Stomach smooth muscle (tissue), 2 donors: Measurements from ENCODE around the gene IKZF2.
A peak's percentile ranks its signal among the peaks of the same experiment; 100 is the strongest.

Experiments used
- H3K27ac ChIP-seq: one replicate; pipeline ENCODE4 v1.7.0; 2013; ENCODE audit warnings: mild to moderate bottlenecking, low read length, inconsistent platforms
- H3K27me3 ChIP-seq, 2 donors: one replicate each; pipeline ENCODE4 v1.7.0; 2013; ENCODE audit warnings: low read length in 2 of 2; ENCODE audit not compliant: insufficient read depth in 2 of 2, control insufficient read depth in 1 of 2
- H3K36me3 ChIP-seq, 2 donors: one replicate each; pipeline ENCODE4 v1.7.0; 2013; ENCODE audit warnings: low read length in 2 of 2; ENCODE audit not compliant: control insufficient read depth in 2 of 2, insufficient read depth in 2 of 2
- H3K4me1 ChIP-seq: one replicate; pipeline ENCODE4 v1.7.0; 2013; ENCODE audit warnings: low read length; ENCODE audit not compliant: control insufficient read depth, insufficient read depth
- H3K4me3 ChIP-seq, 2 donors: one replicate each; pipeline ENCODE4 v1.7.0; 2013; ENCODE audit warnings: low read length in 2 of 2
- H3K9ac ChIP-seq, 2 donors: one replicate each; pipeline ENCODE4 v1.7.0; 2013; ENCODE audit warnings: low read length in 2 of 2, mild to moderate bottlenecking in 1 of 2
- H3K9me3 ChIP-seq, 2 donors: one replicate each; pipeline ENCODE4 v1.7.0; 2013; ENCODE audit warnings: low read length in 2 of 2; ENCODE audit not compliant: control insufficient read depth in 2 of 2
- donor health status: healthy.
- donor health status: Pancreatic carcinoma.

IKZF2 gene

DNA sequence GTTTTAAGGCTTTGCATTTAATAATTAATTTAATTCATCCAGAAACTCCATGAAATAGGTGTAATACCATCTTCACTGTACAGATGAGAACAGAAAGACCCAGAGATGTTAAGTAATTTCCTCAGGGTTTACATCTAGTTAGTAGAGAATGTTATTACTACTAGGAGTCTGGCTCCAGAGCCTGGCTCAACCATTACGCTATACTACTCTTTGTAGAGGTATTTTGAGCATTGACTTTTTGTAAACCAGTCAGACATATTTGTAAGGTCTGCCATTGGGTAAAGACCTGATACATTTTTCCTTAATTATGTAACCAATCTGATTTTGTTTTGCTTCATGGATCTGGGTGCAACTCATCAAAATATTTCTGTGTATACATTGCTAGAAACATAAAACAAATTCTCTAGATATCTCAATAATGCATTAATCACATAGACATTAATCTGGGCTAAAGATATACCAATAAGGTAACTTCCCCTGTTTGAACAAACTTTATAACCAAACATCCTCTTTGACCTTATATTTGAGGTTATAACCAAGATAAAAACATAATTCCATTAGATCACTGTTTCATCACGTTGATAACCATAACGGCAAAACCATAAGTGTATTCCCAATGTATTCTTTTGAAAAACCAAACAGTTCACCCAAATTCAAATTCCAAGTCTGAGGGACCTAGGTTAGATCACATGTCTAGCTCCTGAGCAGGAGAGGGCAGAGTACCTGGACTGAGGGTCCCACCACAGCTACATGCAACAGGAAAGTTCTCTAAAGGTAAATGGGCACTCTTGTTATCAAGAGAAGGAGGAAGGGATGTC lies 135.0 kb downstream of the IKZF2 start:
- Histone ChIP-seq H3K27me3 (no peaks in the 10 kb centered on the region), H3K36me3 (no peaks in the 10 kb centered on the region)

DNA sequence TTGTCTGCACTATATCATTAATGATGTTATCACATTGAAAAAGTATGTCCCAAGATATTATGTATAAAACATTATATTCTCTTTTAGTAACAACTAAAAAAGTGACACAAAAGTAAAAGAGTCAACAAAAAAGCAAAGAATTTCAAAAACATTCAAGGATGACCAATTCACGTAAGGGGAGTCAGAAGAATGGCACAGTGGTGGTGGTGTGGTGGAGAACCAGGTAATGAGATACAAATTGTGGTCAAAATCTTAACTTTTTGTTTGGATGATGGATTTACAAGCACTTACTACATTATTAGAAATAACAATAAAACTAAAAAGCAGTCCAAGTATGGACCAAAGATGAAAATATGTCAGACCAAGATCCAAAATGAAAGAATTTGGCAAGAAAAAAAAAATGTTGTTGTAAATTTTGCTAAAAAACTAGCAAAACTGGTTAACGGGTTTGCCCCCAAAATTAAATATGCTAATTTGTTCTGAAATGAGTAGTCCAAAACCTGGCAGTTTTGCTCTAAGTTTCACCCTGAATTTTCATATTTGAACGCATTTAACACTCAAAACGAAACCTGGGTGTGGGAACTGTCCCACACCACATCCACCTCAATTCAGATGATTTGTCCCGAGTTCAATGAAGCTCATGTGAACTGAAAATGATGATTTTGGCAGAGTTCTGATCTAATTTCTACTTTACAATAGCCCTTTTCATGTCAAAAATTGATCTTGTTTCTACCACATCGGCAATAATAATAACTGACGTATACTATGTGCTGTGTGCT lies 135.8 kb downstream of the IKZF2 start:
- H3K36me3 ChIP-seq = no peaks in the 10 kb centered on the region
- H3K27ac ChIP-seq = no peak overlapping the region

More for the DNA sequence above, 135.0 kb downstream of the IKZF2 start:
- Histone ChIP-seq H3K9me3 (no peaks in the 10 kb centered on the region), H3K4me1 (no peaks in the 10 kb centered on the region), H3K4me3 (no peak overlapping the region), H3K27ac (no peak overlapping the region), H3K9ac (no peak overlapping the region)

DNA sequence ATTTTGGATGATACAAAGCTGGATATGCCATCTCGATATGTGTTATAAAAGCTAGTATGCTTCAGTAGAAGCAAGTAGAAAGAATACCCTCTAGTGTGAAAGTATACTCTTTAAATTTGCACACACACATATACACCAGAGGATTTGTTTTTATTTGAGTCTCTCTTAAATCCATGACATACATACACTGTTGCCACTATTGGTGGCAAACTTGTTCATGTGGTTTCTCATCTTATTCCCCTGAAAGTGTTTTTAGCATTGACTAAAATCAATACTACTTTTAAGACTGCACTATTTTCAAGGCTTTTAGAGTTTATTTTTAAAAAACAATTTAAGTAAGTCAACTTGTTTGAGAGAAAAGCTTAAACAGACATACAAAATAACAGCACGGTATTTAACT lies 137.4 kb downstream of the IKZF2 start:
- Histone ChIP-seq H3K9ac (no peak overlapping the region), H3K27me3 (no peaks in the 10 kb centered on the region), H3K4me3 (no peak overlapping the region), H3K4me1 (no peaks in the 10 kb centered on the region), H3K36me3 (no peaks in the 10 kb centered on the region), H3K9me3 (no peaks in the 10 kb centered on the region), H3K27ac (no peak overlapping the region)

More for the DNA sequence above, 135.8 kb downstream of the IKZF2 start:
- H3K9ac ChIP-seq = no peak overlapping the region
- no peaks in the 10 kb centered on the region for H3K9me3 ChIP-seq
- H3K27me3 ChIP-seq = no peaks in the 10 kb centered on the region
- no peak overlapping the region for H3K4me3 ChIP-seq
- H3K4me1 ChIP-seq = no peaks in the 10 kb centered on the region

DNA sequence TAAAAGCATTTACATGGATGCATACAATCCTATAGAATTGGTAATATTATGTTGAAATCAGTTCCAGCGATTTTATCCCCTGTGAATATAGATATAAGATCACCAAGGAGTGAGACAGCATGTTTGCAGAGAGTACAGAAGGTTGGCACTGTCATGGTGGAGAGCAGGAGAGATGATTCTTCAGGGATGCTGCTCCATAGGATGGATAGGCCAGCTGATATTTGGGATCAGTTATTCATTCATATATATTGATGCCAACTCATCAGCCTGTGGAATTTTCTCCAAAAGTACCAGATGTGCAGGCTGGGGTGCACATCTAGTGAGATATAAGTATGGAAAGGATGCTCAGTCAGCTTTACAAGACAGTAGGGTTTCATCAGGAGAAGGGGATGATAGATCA lies 139.9 kb downstream of the IKZF2 start:
- H3K27me3 ChIP-seq = no peaks in the 10 kb centered on the region
- H3K4me3 ChIP-seq = no peak overlapping the region
- H3K4me1 ChIP-seq = no peaks in the 10 kb centered on the region
- no peaks in the 10 kb centered on the region for H3K9me3 ChIP-seq
- H3K9ac ChIP-seq = no peak overlapping the region
- H3K36me3 ChIP-seq = no peaks in the 10 kb centered on the region
- H3K27ac ChIP-seq = no peak overlapping the region

DNA sequence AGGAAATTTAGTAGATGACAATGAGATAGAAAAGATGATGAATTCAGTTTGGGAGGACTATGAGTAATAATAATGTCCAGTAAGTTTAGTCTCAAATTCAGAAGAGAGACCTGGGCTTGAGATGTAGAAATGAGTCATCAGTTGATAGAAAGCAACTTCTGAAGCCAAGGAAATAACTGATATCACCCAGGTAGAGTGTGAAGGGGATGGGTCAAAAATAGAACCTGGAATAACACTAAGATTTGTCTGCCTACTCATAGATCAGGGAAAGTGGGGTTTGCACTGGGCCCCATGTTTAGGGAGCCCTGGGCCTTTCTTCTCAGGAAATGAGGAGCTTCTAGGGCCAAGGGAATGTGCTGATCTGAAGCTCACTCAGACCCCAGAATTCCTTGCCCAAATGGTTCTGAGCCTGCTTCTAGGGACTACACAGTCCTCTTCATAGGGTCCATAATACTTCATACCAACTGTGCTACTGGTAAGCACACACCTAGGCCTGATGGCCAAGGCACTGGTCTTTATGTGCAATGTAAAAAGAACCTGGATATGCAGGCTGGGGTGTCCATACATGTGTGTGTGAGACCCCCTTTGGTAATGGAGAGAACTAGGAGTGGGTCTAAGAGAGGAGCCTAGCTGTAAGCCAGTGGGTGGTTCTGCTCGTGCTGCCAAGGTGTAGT lies 141.2 kb downstream of the IKZF2 start:
- no peak overlapping the region for H3K4me3 ChIP-seq
- H3K27ac ChIP-seq = no peak overlapping the region
- no peaks in the 10 kb centered on the region for H3K4me1 ChIP-seq
- H3K27me3 ChIP-seq = no peaks in the 10 kb centered on the region
- no peaks in the 10 kb centered on the region for H3K36me3 ChIP-seq
- no peak overlapping the region for H3K9ac ChIP-seq
- no peaks in the 10 kb centered on the region for H3K9me3 ChIP-seq

DNA sequence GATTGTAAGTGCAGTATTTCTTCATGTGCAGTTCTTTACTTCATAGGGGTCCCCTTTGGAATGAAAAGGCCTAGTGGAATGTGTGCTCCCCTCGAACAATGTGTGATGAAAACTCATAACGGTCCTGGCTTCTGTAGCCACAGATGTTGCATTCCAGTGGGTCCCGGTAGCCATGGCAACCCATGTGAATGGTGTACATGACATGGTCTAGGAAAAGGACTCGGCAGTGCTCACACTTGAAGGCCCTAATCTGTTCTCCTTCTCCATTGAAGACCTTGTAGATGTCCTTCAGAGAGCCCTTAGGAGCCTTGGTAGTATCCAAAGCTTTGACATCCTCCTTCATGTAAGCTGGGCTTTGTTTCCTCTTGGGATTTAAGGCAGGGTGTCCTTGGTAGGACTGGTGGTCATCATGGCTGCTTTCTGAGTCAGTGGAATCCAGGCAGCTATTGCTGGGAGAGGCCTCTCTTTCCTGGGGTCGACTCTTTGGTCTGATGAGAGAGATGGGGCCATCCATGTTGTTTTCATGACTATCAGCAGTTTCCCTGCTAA lies 144.0 kb downstream of the IKZF2 start:
- Histone ChIP-seq H3K4me1 (no peaks in the 10 kb centered on the region), H3K36me3 (no peaks in the 10 kb centered on the region), H3K4me3 (no peak overlapping the region), H3K27me3 (no peaks in the 10 kb centered on the region), H3K27ac (no peak overlapping the region), H3K9ac (no peak overlapping the region), H3K9me3 (no peaks in the 10 kb centered on the region)

DNA sequence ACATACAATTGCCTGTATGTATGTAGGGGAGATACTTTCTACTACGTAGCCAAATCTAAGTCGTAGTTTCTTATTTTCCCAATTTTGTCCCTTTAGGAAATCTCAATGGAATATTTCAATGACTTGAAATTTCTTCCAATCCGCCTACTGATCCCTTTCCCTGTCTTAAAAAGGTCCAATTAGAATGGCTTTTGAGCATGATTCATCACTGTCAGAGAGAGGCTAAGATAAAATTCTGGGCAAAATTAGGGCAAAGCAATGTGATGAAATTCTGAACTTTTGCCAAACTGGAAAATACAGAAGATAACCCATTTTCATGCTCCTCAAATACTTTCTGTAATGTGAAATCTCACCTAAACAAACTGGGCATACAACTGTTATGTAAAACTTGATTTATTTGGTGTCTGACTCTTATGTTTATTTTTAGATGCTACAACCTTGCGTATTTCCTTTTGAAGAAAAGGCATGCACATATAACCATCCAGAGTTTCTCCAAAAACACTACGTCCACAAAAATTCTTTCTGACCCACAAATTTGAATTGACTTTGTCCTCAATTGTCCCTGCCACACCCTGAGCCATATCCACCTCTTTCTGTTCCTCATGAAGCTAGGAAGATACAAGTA lies 147.1 kb downstream of the IKZF2 start:
- Histone ChIP-seq H3K9me3 (no peaks in the 10 kb centered on the region), H3K4me1 (no peaks in the 10 kb centered on the region)

DNA sequence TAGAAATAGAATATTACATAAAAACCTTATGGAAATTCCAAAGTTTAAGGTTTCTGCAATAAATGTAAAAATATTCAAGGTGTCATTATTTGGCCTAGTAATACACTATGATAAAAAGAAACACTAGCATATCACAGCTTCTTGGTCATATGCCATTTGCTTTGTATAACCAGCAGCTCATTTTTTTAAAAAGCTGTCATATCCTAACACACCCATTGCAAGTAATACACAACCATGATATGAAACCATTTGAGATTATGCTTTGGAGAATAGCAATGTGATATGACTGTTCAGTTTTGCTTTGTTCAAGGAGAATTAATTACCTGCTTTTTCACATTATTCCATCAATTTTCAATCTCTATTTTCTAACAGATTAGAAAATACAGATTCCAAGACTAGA lies 149.0 kb downstream of the IKZF2 start:
- Histone ChIP-seq H3K9ac (no peak overlapping the region), H3K36me3 (no peaks in the 10 kb centered on the region), H3K4me1 (no peaks in the 10 kb centered on the region), H3K27ac (no peak overlapping the region), H3K4me3 (no peak overlapping the region), H3K27me3 (no peaks in the 10 kb centered on the region), H3K9me3 (no peaks in the 10 kb centered on the region)

More for the DNA sequence above, 147.1 kb downstream of the IKZF2 start:
- no peaks in the 10 kb centered on the region for H3K27me3 ChIP-seq
- H3K36me3 ChIP-seq = no peaks in the 10 kb centered on the region
- no peak overlapping the region for H3K4me3 ChIP-seq
- H3K9ac ChIP-seq = no peak overlapping the region
- H3K27ac ChIP-seq = no peak overlapping the region

DNA sequence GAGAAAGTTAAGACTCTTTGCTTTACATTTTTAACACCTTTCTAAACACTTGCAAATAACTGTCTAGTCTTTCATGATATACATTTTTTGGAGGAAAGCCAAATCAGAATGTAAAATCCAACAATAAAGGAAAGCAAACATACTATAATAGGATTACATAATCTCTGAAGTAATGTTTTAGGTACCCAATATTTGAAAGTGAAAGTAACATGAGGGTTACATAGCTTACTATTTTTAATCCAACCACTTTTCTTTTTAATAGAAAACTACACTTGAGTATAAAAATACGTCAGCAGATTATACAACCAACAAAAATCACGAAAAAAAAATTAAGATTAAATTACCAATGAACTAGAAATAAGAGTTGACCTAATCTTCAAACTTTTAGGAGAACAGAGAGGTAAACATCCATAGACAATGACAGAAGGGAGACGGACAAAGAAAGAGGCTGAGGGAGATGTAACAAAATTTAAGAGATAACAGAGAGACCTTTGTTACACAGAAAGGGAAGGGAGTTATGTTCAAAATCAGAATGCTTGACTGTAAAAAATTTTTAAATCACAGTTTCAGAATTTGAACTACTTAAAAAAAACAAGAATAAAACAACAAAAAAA lies 150.0 kb downstream of the IKZF2 start:
- H3K9ac ChIP-seq = peak overlapping the region in 1 of 2 donors; percentile 42
- no peaks in the 10 kb centered on the region for H3K4me1 ChIP-seq
- H3K36me3 ChIP-seq = no peaks in the 10 kb centered on the region
- no peaks in the 10 kb centered on the region for H3K27me3 ChIP-seq
- H3K9me3 ChIP-seq = no peaks in the 10 kb centered on the region
- H3K4me3 ChIP-seq = peak overlapping the region; percentile 3 to 4
- no peak overlapping the region for H3K27ac ChIP-seq
